Activated CD4-positive, alpha-beta T cell treated with anti-CD3 and anti-CD28 coated beads for 48 hours (primary cell): ENCODE measurements around the gene GSN.

Experiments used
- DNase-seq: peaks from one replicate; pipeline ENCODE4 v3.0.0-alpha.2; 2020

Gene GSN

GRCh38 chr9:121305269-121305994 is 37.5 kb downstream of the GSN start:
- DNase-seq: no peak

- no peak for DNase-seq
Observed at GRCh38 chr9:121307976-121308375, 40.0 kb downstream of the GSN start.

- DNase-seq: no peak
Observed at GRCh38 chr9:121308765-121309164, 40.8 kb downstream of the GSN start.

GRCh38 chr9:121309171-121309570 is 41.2 kb downstream of the GSN start:
- DNase-seq: no peak

GRCh38 chr9:121309833-121310425 is 42.0 kb downstream of the GSN start:
- no peak for DNase-seq

GRCh38 chr9:121310571-121310970 is 42.6 kb downstream of the GSN start:
- DNase-seq: no peak

- DNase-seq: no peak
Observed at GRCh38 chr9:121312169-121312568, 44.2 kb downstream of the GSN start.

- DNase-seq: no peak
Observed at GRCh38 chr9:121313458-121314152, 45.6 kb downstream of the GSN start.

GRCh38 chr9:121316378-121316777 is 48.4 kb downstream of the GSN start:
- no peak for DNase-seq

- DNase-seq: no peak
Observed at GRCh38 chr9:121316852-121317373, 49.0 kb downstream of the GSN start.

- no peak for DNase-seq
Observed at GRCh38 chr9:121317737-121318630, 50.0 kb downstream of the GSN start.

- DNase-seq: no peak
Observed at GRCh38 chr9:121318631-121319382, 50.8 kb downstream of the GSN start.

GRCh38 chr9:121319383-121319780 is 51.4 kb downstream of the GSN start:
- no peak for DNase-seq

GRCh38 chr9:121321016-121321503 is 53.1 kb downstream of the GSN start:
- no peak for DNase-seq

- no peak for DNase-seq
Observed at GRCh38 chr9:121322037-121322736, 54.2 kb downstream of the GSN start.

- DNase-seq: no peak
Observed at GRCh38 chr9:121322737-121323448, 54.9 kb downstream of the GSN start.

GRCh38 chr9:121323449-121324151 is 55.6 kb downstream of the GSN start:
- DNase-seq: no peak

- DNase-seq: no peak
Observed at GRCh38 chr9:121324316-121324715, 56.4 kb downstream of the GSN start.

GRCh38 chr9:121324755-121325154 is 56.8 kb downstream of the GSN start:
- no peak for DNase-seq

- no peak for DNase-seq
Observed at GRCh38 chr9:121325387-121325786, 57.4 kb downstream of the GSN start.
